Superior temporal gyrus (tissue), 1 donor: ENCODE results near the gene PRKAA2.
"Not testable (repeated sequence)": the region's sequence is repeated elsewhere in the genome, so short reads cannot be mapped to it uniquely, and the experiment has no call there.

ENCODE experiments used
- DNase-seq: peaks from one replicate; pipeline ENCODE4 v3.0.0-alpha.2; 2016; ENCODE audit errors: extremely low spot score

Gene PRKAA2

DNA sequence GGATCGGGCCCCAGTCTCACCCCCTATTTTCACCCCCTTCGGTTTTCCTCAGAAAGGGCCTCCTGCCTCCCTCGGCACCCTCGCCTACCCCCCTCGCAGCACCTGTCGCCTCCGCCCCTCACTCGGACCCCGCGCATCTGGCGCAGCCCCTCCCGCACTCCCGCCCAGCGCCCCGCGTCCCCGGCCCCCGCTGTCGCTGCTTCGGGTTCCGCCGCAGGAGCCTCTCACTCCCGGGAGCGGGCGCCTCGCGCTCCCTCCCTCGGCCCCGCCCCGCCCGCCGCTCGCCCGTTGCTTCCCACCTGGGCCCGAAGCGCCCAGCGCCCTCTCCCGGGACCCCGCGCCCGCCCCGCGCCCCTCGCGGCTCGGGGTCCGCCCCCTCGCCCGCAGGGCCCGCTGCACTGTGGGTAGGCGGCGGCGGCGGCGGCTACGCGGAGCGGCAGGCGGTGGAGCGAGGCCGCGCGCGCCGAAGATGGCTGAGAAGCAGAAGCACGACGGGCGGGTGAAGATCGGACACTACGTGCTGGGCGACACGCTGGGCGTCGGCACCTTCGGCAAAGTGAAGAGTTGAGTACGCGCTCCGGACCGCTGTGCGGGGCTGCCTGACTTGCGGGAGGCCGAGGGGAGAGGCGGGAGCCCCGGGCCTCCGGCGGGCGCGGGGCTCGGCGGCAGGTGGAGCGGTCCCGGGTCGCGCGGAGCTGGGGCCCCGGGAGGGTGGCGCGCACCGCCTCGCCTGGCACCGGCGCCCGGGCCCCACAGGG, at the start of gene PRKAA2:
TSS of gene PRKAA2 (plus strand) at position 396 of the 758 bp plus-strand sequence. CDS start at position 470, 74 bp downstream.
- DNase-seq = peak; percentile 18

DNA sequence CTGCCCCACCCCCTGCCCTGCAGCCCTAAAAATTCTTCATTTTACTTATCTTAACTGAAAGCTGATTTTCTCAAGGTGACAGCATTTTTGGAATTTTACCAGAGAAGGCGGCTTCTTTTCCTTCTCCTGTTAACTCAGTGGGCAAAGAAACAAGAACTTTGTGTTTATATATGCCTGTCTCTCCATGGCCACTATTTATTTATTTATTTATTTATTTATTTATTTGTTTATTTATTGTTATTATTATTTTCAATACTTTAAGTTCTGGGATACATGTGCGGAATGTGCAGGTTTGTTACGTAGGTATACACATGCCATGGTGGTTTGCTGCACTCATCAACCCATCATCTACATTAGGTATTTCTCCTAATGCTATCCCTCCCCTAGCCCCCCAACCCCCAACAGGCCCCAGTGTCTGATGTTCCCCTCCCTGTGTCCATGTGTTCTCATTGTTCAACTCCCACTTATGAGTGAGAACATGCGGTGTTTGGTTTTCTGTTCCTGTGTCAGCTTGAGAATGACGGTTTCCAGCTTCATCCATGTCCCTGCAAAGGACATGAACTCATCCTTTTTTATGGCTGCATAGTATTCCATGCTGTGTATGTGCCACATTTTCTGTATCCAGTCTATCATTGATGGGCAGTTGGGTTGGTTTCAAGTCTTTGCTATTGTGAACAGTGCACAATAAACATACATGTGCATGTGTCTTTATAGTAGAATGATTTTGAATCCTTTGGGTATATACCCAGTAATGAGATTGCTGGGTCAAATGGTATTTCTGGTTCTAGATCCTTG, 49.5 kb upstream of the PRKAA2 start:
- DNase-seq = not testable (repeated sequence)

DNA sequence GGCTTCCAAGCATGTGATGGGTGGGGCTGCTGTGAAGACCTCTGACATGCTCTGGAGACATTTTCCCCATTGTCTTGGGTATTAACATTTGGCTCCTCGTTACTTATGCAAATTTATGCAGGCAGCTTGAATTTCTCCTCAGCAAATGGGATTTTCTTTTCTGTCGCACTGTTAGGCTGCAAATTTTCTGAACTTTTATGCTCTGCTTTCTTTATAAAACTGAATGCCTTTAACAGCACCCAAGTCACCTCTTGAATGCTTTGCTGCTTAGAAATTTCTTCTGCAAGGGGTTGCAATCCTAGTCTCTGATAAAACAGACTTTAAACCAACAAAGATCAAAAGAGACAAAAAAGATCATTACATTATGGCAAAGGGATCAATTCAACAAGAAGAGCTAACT, 35.0 kb upstream of the PRKAA2 start:
- not testable (repeated sequence) for DNase-seq

GRCh38 chr1:56610770-56611169, 34.3 kb upstream of the PRKAA2 start:
- not testable (repeated sequence) for DNase-seq

DNA sequence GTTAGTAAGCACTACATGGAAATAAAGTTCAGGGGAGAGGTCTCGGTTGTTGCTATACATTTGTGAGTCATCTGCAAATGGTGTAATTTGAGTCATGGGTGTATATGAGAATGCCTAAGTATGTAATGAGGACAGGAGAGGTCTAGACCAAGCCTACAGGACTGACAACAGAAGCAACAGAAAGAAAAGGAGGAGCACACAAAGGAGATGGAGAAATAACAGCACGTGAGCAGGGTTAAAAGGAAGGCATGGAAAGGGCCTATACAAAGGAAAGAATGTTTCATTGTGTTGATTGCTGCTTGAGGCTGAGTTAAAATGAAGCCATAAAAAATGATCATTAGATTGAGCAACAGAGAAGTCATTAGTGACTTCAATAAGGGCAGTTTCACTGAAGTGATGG, 28.0 kb upstream of the PRKAA2 start:
- DNase-seq = no peak

GRCh38 chr1:56625819-56626440, 19.2 kb upstream of the PRKAA2 start:
- DNase-seq = no peak

- no peak for DNase-seq
Measured at GRCh38 chr1:56626546-56626945, 18.6 kb upstream of the PRKAA2 start.

GRCh38 chr1:56627019-56627635, 18.0 kb upstream of the PRKAA2 start:
- DNase-seq = no peak

DNA sequence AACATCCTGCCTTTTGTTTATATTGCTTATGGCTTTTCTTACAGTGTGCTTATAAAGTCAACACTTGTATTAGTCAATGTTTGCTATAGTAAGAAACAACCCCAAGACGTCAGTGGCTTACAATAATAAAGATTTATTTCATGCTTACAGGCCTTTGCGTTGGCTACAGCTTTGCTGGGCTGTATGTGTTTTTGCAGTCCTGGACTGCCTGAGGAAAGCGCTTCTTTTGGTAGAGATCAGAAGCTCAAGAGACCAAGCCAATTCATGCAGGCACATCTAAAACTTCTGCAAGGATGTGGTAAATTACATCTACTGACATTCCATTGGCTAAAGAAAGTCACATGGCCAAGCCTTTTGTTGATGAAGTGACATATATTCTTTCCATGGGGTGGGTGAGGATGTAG, 17.5 kb upstream of the PRKAA2 start:
- DNase-seq = no peak

- DNase-seq = no peak
Measured at GRCh38 chr1:56630786-56631185, 14.3 kb upstream of the PRKAA2 start.

DNA sequence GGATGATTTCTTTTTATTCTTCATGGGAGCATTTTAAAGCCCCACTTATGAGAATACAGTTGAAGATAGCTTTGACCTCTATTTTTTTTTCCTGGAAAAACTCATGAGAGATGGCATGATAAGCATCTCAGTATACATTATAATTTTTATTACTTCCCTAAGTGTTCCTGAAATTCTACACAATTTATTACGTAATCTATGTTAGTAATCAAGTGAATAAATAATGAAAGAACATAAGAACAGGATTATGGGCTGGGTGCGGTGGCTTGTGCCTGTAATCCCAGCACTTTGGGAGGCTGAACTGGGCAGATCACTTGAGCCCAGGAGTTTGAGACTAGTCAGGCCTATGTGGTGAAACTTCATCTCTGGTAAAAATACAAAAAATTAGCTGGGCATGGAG, 13.2 kb upstream of the PRKAA2 start:
- DNase-seq = no peak

GRCh38 chr1:56634981-56635380, 10.1 kb upstream of the PRKAA2 start:
- DNase-seq = no peak

GRCh38 chr1:56638248-56638647, 6.9 kb upstream of the PRKAA2 start:
- no peak for DNase-seq

GRCh38 chr1:56639211-56639610, 5.9 kb upstream of the PRKAA2 start:
- DNase-seq = no peak

- DNase-seq = no peak
Measured at GRCh38 chr1:56643661-56644060, 1.5 kb upstream of the PRKAA2 start.

- DNase-seq = peak; percentile 30
Measured at GRCh38 chr1:56644064-56644918, 823 bp upstream of the PRKAA2 start.

- DNase-seq = peak; percentile 44
Measured at GRCh38 chr1:56645677-56646305, 677 bp downstream of the PRKAA2 start.

DNA sequence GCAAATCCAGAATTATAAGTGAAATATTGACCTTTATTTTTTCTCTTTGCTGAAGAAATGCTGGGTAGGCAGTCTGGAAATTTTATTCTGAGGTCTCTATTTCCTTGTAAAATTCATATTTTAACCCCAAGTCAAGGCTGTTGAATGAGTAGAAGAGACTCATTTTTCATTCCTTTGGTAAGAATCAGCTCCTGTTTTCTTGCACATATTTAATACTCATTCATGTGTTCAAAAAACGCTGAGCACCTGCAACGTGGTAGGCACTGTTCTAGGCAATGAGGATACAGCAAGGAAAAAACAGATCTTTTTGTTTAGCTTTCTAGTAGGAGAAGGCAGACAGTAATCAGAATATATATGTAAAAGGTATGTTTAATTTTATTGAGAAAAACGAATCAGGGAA, 1.5 kb downstream of the PRKAA2 start:
- DNase-seq = peak; percentile 15

DNA sequence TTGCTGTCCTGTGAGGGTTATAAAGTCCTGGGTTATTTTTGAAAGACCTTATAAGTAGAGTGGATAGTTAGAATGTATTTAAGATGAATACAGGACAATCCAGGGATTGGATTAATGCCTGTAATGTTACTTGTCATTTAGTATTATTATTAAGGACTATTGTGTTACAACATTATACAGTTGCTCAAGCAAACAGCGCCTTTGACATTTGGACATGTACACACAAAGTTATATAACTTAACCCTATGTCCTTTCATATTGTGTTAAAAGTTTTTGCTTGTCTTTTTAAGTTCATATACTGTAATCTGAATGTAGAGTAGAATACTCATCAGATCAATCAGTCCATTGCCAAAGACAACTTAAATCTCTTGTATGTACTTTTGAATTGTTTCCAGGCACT, 2.0 kb downstream of the PRKAA2 start:
- no peak for DNase-seq

DNA sequence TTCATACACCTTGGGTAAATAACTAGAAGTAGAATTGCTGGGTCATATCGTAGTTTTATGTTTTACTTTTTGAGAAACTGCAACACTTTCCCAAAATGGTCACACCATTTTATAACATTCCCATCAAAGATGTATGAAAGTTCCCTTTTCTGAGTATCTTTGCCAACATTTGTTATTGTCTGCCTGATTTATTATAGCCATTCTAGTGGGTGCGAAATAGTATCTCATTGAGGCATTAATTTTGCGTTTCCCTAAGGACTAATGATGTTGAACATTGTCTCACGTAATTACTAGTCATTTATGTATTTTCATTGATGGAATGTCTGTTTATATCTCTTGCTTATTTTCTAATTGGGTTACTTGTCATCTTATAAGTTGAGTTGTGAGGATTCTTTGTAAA, 3.4 kb downstream of the PRKAA2 start:
- no peak for DNase-seq
